HG02642 (cell line): ENCODE measurements around the gene MLPH.
"Not testable (repeated sequence)": the region's sequence is repeated elsewhere in the genome, so short reads cannot be mapped to it uniquely, and the experiment has no call there.

Experiments
- ATAC-seq: cut with Tn5 transposase; IDR thresholded peaks from one replicate; pipeline ENCODE4 v1.9.1; 2021; ENCODE audit warnings: mild to moderate bottlenecking; ENCODE audit not compliant: unreplicated experiment, poor library complexity

The MLPH gene

GRCh38 chr2:237457388-237457941, 29.6 kb upstream of the MLPH start:
- ATAC-seq, result no peak

DNA sequence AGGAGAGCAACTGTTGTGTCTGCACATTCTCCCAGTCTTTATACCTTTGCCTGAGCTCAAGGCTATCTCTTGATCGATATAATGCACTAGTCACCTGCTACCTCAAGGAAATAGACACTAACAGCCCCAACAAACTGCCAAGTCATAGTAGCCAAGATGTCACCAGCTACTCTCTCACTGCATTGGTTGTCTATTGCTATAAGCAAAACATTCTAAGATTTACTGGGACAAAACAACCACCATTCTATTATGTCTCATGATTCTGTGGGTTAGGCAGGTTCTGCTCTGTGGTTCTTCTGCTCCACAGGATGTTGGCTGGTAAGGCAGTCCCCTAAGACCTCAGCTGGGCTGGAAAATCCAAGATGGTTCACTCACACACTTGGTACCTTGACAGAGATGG, 28.5 kb upstream of the MLPH start:
- ATAC-seq, result no peak

DNA sequence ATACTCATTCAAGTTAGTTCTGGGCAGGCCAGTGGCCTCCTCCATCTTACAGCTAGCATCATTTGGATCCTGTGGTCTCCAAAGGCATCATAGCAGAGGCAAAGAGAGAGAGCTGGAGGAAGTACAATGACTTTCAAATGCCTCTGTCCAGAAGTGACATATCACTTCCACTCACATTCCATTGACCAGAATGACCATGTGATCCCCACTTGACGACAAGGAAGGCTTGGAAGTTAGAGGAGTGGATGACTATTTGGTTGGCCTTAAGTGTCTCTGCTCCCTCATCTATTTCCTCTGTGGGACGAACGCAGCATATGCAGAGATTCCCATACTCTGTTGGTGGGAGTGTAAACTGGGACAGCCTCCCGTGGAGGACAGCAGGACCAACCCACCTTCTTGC, 27.8 kb upstream of the MLPH start:
- no peak for ATAC-seq

DNA sequence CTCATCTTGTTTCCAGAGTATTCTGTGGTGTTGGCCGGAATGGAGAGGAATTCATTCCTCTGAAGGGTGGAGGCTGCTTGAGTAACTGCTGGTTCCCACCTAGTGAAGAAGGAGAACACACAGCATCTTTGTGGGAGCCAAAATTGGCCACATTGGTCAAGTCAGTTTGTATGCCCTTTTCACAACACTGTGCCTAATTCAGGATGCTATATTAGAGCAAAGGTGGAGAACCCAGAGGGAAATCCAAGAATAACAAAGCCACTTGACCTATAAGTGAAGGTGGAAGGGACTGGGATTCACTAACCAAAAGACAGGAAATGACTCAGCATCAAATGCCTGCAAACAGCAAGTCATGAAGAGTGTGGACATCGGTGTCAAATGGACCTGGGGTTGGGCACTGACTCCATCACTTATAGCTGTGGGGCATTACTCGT, 27.3 kb upstream of the MLPH start:
- ATAC-seq, result no peak

DNA sequence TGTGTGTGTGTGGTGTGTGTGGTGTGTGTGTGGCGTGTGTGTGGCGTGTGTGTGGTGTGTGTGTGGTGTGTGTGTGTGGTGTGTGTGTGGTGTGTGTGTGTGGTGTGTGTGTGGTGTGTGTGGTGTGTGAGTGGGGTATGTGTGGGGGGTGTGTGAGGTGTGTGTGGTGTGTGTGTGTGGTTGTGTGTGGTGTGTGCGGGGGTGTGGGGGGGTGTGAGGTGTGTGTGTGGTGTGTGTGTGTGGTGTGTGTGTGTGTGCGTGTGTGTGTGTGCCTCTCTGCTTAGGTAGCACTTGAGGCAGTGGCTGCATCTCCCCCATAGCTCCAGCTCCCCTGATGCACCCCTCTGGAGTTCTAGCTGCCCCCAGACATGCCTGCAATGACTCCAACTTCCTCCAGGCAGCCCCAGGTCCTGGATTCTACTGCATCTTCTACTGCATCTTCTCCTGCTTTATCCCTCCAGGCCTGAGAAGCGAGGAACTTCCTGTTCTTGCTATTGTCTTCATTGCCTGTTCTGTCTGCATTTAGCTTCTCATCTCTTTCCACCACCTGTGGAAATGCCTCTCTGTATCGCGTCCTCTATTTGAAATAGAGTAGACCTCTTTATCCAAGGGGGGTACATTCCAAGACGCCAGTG, 22.2 kb upstream of the MLPH start:
- ATAC-seq, result no peak

DNA sequence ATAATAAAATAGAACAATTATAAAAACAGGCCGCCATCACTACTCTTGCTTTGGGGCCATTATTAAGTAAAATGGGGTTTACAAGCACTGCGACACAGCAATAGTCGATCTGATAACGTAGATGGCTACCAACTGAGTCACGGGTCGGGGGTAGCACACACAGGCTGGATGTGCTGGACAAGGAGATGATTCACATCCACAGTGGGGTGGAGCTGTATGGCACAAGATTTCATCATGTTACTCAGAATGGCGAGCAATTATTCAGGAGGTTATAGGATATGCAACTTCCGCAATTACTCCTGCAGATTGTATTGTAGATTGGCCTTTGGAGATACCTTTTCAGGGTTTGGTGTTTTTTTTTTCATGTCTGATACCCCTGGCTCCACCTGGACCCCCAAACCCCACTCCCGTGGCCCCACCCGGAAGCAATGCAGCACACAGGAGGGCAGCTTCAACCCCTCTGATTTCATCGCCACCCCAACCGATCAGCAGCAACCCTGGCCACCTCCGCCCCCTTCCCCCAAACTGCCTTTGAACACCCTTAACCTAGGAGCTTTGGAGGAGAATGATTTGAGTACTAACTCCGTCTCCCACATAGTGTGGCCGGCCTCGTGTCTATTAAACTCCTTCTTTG, 21.4 kb upstream of the MLPH start:
- no peak for ATAC-seq

DNA sequence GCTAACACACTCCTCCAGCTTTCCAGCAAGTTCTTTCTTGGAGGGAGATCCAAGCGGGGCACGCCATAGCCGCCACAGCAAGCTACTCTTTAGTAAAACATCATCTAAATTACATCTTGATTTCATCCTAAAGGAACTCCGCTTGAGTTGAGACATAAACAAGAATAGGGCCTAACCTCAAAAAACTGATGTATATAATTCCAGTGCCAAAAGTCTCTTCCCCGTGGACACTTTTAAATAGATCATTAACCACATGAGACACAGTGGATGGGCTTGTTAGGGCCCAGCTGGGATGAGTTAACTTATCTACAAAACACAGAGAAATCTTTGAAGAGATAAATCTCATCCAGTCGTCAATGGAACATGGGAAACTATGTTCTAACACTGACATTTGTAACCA, 20.8 kb upstream of the MLPH start:
- no peak for ATAC-seq

DNA sequence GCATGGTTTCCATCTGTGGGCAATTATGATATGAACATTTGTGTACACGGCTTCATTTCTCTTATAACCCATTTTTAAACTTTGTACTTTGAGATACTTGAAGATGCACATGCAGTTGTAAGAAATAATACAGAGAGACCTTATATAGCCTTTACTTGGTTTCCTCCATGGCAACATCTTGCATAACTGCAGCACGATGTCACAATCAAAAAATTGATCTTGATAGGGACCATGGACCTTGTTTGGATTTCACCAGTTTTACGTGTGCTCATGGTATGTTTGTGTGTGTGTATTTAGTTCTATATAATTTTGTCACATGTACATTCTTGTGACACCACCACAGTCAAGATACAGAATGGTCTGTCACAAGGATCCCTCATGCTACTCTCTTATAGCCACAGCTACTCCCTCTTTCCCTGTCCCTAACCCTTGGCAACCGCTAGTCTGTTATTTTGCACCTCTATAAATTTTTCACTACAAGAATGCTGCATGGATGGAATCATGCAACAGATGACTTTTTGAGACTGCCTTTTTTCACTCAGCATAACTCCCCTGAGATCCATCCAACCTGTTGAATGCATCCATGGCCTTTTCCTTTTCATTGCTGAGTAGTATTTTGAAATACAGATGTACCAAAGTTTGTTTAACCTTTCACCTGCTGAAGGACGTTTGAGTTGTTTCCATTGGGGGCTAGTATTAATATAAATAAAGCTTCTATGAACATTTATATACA, 19.4 kb upstream of the MLPH start:
- ATAC-seq, result no peak

- ATAC-seq, result not testable (repeated sequence)
Measured at GRCh38 chr2:237469410-237469809, 17.6 kb upstream of the MLPH start.

DNA sequence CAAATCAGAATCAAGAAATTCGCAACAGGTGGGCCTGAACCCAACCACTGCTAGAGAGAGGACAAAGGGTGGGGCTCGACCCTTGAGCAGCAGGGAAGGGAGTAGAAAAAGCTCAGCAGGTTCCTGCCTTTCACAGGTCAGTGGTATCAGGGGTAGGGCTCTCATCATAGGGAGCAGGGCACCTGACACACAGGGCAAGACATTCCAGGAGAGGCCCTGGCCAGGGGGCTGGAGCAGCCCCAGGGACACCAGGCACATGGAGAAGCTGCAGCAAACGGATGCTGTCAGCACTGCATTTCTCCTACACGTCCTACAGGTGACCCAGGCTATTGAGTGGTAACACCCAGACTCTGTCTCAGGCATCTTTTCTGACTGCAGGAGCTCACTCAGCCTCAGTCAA, 17.2 kb upstream of the MLPH start:
- no peak for ATAC-seq

GRCh38 chr2:237470914-237471313, 16.1 kb upstream of the MLPH start:
- no peak for ATAC-seq

- no peak for ATAC-seq
Measured at GRCh38 chr2:237471438-237472186, 15.4 kb upstream of the MLPH start.

GRCh38 chr2:237472187-237472712, 14.8 kb upstream of the MLPH start:
- no peak for ATAC-seq

- ATAC-seq, result no peak
Measured at GRCh38 chr2:237472909-237473877, 13.9 kb upstream of the MLPH start.

GRCh38 chr2:237473878-237474441, 13.1 kb upstream of the MLPH start:
- ATAC-seq, result no peak

DNA sequence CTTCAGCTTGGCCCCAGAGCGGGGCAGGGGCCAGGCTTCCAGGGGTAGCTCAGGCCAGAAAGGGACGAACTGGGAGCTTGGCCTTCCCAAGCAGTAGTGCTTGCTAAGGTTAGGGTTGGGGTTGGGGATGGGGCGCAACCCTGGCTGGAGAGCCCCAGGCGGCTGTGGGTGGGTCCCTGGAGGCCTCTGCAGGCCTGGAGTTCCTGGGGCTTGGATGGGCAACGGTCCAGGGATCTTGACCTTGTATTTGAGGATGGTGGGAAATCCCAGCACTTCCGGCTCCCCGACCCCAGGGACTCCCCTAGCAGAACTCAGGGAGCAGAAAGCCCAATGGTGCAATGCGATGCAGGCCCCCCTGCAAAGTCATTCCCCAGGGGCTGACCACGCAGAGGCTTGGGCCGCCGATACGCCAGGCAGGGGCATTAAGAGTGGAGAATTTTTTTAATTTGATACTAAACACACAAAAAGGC, 12.6 kb upstream of the MLPH start:
- ATAC-seq, result no peak

- ATAC-seq, result peak; percentile 81
Measured at GRCh38 chr2:237474931-237475703, 11.9 kb upstream of the MLPH start.

- no peak for ATAC-seq
Measured at GRCh38 chr2:237475704-237476141, 11.3 kb upstream of the MLPH start.
